HFF-Myc (cell line): ENCODE results near the gene MYH6.

Experiments
- DNase-seq: peaks from one replicate; pipeline ENCODE4 v3.0.0-alpha.2; 2011; ENCODE audit warnings: low read depth; ENCODE audit errors: extremely low read depth
- H3K4me3 ChIP-seq: replicated peaks from 2 replicates; pipeline ENCODE4 v1.5.1; 2011; ENCODE audit warnings: low read depth, mild to moderate bottlenecking, control low read depth, low read length
- TF ChIP-seq, protein P1 (sequence below): IDR thresholded peaks from 2 replicates; pipeline ENCODE4 v1.5.1; 2012; ENCODE audit warnings: mild to moderate bottlenecking, low read depth, low read length, control low read depth; ENCODE audit errors: missing control alignments

The MYH6 gene

DNA sequence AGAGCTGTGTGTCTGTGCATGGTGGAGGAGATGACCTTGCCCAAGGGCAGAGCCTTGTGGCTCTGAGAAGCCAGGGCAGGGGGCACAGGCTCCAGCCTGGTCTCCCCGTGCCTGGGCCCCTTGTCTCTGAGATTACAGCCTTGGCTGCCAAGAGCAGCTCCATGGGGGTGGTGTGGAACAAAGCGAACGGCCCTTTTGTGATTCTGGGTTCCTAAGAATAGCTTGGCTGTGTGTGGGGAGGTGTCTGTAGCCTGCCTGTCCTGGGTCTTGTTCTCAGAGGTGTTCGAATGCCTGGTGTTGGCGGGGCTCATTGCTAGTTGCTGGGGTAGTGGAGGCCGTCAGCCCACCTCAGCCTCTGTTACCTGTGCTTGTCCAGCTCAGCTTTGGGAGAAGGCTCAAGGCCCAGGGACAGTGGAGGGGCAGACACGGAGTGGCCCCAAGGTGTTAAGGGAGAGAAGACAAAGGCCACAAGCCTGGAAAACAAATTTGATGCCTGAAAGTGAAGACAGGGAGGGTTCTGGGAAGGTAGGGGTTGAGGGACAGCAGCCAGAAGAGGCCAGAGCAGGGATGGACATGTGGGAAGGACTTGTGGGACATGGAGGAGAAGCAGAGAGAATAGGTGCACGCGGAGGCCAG is 34.8 kb upstream of the MYH6 start:
- DNase-seq, result no peak
- TF ChIP-seq, protein P1, sequence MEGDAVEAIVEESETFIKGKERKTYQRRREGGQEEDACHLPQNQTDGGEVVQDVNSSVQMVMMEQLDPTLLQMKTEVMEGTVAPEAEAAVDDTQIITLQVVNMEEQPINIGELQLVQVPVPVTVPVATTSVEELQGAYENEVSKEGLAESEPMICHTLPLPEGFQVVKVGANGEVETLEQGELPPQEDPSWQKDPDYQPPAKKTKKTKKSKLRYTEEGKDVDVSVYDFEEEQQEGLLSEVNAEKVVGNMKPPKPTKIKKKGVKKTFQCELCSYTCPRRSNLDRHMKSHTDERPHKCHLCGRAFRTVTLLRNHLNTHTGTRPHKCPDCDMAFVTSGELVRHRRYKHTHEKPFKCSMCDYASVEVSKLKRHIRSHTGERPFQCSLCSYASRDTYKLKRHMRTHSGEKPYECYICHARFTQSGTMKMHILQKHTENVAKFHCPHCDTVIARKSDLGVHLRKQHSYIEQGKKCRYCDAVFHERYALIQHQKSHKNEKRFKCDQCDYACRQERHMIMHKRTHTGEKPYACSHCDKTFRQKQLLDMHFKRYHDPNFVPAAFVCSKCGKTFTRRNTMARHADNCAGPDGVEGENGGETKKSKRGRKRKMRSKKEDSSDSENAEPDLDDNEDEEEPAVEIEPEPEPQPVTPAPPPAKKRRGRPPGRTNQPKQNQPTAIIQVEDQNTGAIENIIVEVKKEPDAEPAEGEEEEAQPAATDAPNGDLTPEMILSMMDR, result no peak
- no peak overlapping the region for H3K4me3 ChIP-seq

DNA sequence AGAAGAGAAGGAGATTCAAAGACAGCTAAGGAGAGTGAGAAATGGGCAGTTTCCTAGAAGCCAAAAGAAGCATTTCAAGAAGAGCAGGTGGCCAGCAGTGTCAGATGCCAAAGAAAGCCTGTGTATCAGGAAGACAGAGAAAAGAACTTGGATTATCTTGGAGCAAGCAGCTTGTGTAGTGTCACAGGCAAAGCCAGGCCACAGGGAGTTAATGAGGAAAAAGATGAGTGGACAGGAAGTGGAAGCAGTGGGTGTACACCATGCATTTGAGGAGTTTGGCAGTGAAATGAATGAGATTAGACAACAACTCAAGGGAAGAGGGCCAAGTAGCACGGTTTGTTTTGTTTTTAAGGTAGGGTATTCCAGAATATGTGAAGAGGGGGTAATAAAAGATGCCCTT is 33.0 kb upstream of the MYH6 start:
- no peak for DNase-seq
- H3K4me3 ChIP-seq, result no peak overlapping the region
- TF ChIP-seq, protein P1, result no peak

DNA sequence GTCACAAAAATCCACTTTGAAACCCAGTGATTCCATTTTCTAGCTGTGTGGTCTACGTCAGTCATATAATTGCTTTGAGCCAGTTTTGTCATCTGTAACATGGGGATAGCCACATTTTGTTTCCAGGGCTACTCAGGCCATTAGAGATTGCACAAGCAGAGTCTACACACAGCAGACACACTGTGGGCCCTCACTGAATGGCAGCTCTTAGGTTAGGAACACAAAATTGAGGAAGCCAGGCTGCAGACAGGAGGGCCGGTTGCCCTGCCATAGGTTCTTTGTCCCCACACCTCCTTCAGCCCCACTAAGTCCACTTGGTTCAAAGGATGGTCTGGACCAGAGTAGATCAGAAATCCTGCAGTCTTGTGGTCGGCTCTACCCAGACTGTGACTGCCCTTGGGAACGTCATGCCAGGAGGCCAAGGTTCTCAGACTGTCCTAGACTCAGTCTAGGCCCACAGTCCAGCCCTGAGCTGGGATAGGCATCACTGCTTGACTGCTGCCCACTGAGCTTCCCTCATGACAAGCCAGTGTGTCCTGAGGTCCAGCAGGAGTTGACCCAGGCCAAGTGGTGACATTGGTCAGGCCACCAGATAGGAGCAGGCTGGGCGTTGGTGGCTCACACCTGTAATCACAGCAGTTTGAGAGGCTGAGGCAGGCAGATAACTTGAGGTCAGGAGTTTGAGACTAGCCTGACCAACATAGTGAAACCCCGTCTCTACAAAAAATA is 31.2 kb upstream of the MYH6 start:
- no peak overlapping the region for H3K4me3 ChIP-seq
- TF ChIP-seq, protein P1, result no peak
- no peak for DNase-seq

DNA sequence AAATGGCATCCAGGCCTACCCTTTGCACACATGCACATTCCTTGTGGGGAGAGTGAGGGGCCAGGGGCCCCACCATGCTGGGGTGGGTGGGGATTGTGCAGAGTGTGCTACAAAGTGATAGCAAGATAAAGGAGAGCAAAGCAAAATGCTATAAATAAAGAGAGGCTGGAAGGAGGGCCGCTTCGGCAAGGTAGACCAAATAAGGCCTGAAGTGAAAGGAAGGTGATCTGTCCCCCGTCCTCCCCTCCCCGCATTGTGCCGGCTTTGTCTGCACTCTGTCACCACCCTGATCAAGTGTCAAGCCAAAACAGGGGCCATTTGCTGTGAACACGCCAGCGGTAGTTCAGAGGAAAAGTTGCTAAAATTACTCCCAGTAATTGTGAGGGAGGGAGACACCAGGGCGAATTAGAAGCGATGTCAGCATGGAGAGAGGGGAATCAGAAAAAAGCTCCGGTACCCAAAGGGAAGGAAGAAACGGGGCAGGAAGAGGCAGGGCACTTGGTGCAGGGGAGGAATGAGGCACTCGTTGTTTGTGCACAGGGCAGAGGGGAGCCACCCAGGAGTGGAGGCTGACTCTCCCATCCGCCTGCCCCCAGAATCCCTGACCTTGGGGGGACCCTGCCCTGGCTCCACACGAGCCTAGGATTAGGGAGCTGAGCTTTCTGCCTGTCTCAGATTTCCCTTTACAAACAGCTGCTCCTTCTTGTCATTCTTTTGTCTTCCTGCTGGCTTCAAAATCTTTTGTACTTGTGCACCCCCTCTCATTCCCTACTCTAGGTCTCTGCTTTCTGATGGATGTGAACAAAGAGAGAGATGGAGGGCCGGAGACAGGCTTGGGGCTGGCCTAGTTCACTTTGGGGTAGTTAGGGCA is 30.3 kb upstream of the MYH6 start:
- no peak overlapping the region for H3K4me3 ChIP-seq
- DNase-seq, result no peak
- TF ChIP-seq, protein P1, result no peak

DNA sequence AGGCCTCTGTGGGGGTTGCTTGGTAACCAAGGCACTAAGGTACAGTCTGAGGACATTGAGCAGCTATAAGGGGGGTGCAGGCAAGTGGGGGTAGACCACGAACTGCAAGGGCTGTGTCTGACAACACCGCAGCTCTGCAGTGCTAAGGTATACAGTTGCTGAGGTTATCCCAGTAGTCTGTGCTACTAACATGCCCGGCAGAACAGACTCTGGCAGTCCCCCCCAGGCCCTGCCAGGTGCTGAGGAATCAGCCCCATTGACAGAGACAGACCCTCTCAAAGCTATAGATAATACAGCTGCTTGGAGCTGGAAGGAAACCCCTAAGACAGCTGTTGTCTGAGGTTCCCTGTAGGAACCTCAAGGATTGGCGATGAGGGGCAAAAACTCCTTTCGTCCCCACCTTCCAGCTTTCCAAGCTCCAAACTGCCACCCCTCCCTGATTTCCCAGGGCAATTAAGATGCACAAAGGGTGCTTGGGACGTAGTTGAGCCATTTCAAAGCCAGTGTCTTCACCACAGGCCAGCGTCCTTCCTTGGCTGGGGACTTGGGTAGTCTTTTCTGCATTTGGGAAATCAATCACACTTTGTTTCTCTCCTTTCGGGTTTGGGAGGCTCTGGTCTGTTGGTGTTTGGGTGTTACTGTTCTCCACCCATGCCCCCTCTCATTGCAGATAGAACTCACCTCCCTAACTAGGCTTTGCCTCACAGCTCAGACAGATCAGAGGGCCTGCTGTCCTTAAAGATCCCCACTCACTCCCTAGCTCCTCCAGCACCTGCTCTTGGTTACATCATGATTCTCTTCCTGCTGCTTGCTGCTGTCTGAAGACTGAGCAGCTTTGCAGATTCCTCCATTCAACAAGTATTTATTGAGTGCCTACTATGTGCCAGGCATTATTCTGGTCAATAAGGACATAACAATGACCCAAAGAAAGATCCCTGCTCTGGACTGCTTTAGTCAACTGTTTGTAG is 29.3 kb upstream of the MYH6 start:
- TF ChIP-seq, protein P1, result no peak
- no peak overlapping the region for H3K4me3 ChIP-seq
- no peak for DNase-seq
